Measurements from ENCODE around the gene SURF6. TPM values are rescaled to one million over a fixed set of nuclear protein-coding genes. Genes with fewer than 3 reads are reported as not detected.

SURF6 gene
- polyA plus RNA-seq, 1 experiment: 8.4 TPM

DNA sequence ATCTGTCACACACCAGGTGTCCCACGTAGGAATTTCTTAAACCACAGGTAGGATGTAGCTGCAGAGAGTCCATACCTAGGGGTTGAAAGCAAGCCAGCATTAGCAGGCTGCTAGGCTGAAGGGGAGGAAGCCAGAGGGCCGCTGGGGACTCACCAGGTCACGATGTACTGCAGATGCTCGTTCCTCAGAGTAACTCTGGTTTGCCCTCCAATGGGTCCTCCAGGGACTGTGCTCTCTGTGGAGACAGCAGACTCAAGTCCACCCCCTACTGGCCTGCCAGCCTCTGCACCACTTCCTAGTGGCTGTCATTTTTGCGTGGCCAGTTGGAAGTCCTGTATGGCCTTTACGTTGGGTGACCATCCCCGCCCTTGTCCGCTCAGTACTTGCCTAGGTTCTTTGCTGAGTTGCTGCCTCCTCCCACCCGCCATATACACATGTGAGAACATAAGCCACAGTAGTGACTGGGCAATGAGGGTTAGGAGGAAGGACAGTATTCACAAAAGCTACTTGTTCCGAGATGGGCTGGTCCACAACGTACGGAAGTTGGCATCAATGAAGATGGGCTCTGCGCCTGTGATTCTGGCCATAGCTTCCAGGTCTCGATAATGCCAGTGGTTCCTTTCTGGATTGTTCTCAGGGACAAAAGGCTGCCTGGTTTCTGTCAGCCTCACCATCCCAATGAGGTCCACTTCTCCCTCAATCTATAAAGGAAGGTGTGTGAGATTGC is 16.1 kb upstream of the SURF6 start:
- ChIA-PET CTCF (interaction anchor here (0.5 to 1.3 kb wide), 6 partner anchors 9 to 171 kb away, joined by 3 to 7 read pairs (median 4); no protein-coding TSS in a partner anchor), POLR2A (no interaction called here)
- H3K27me3 ChIP-seq (ENCODE audit: control insufficient read depth, insufficient read depth, low read length): no peaks in the 10 kb centered on the region
- peaks cover 26% of the 10 kb centered on the region for H3K36me3 ChIP-seq (ENCODE audit: control insufficient read depth, insufficient read depth, low read length)
- no peak for DNase-seq (ENCODE audit: low read depth)
- TF ChIP-seq, protein P1, sequence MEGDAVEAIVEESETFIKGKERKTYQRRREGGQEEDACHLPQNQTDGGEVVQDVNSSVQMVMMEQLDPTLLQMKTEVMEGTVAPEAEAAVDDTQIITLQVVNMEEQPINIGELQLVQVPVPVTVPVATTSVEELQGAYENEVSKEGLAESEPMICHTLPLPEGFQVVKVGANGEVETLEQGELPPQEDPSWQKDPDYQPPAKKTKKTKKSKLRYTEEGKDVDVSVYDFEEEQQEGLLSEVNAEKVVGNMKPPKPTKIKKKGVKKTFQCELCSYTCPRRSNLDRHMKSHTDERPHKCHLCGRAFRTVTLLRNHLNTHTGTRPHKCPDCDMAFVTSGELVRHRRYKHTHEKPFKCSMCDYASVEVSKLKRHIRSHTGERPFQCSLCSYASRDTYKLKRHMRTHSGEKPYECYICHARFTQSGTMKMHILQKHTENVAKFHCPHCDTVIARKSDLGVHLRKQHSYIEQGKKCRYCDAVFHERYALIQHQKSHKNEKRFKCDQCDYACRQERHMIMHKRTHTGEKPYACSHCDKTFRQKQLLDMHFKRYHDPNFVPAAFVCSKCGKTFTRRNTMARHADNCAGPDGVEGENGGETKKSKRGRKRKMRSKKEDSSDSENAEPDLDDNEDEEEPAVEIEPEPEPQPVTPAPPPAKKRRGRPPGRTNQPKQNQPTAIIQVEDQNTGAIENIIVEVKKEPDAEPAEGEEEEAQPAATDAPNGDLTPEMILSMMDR (IDR thresholded peaks at IDR 0.05; ENCODE audit: insufficient read depth, low read depth, low read length): peak; percentile 71
- H3K4me3 ChIP-seq (ENCODE audit: low read depth, low read length): no peak overlapping the region

DNA sequence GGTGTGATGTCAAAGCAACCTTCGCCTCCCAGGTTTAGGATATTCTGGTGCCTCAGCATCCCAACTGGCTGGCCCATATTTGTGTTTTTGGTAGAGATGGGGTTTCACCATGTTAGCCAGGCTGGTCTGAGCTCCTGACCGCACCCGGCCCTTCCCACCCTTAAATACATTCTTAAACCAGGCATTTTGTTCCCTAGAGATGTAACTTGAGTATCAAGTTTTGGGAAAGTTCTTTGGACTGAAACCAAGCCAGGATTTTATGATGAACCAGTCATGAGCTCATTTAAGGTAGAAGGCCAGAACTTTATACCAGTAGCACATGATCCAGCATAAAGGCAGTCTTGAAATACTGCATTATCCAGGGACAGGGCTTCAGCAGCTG is 15.5 kb upstream of the SURF6 start:
- TF ChIP-seq, protein P1 (IDR thresholded peaks at IDR 0.05; ENCODE audit: insufficient read depth, low read depth, low read length): no peak
- no peak for DNase-seq (ENCODE audit: low read depth)
- ChIA-PET CTCF (interaction anchor here (1.0 to 1.3 kb wide), 4 partner anchors 9 to 171 kb away, joined by 3 to 4 read pairs (median 3); no protein-coding TSS in a partner anchor), POLR2A (no interaction called here)
- peaks cover 26% of the 10 kb centered on the region for H3K36me3 ChIP-seq (ENCODE audit: control insufficient read depth, insufficient read depth, low read length)
- H3K4me3 ChIP-seq (ENCODE audit: low read depth, low read length): no peak overlapping the region
- no peaks in the 10 kb centered on the region for H3K27me3 ChIP-seq (ENCODE audit: control insufficient read depth, insufficient read depth, low read length)

DNA sequence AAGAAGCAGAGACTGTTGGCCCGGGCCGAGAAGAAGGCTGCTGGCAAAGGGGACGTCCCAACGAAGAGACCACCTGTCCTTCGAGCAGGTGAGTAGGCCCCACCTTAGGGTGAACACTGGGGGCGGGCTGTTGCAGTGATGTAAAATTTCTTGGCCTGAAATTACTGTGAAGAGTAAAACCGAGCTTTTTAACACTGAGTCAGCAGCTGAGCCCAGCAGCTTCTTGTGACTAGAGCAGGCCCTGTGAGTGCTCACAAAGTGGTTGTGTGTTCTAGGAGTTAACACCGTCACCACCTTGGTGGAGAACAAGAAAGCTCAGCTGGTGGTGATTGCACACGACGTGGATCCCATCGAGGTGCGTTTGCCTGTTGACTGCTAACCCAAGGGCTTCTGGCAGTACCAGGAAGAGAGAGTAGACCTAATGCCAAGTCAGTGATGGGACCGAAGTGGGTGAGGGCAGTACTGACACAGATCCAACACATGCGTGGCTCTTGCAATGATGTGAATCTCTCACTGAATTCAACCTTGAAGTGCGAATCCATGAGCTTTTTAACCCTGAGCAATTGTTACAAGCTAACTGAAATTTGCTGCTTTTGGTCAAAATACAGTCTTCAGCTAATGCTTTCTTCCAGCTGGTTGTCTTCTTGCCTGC is 14.1 kb upstream of the SURF6 start:
- POLR2A ChIA-PET: no interaction called here
- TF ChIP-seq, protein P1 (IDR thresholded peaks at IDR 0.05; ENCODE audit: insufficient read depth, low read depth, low read length): no peak
- Histone ChIP-seq H3K4me3 (ENCODE audit: low read depth, low read length) (no peak overlapping the region), H3K36me3 (ENCODE audit: control insufficient read depth, insufficient read depth, low read length) (peaks cover 34% of the 10 kb centered on the region), H3K27me3 (ENCODE audit: control insufficient read depth, insufficient read depth, low read length) (no peaks in the 10 kb centered on the region)
- CTCF ChIA-PET: interaction anchor here (0.8 to 1.2 kb wide), 3 partner anchors 24 to 136 kb away, joined by 3 read pairs; no protein-coding TSS in a partner anchor
- DNase-seq (ENCODE audit: low read depth): no peak

DNA sequence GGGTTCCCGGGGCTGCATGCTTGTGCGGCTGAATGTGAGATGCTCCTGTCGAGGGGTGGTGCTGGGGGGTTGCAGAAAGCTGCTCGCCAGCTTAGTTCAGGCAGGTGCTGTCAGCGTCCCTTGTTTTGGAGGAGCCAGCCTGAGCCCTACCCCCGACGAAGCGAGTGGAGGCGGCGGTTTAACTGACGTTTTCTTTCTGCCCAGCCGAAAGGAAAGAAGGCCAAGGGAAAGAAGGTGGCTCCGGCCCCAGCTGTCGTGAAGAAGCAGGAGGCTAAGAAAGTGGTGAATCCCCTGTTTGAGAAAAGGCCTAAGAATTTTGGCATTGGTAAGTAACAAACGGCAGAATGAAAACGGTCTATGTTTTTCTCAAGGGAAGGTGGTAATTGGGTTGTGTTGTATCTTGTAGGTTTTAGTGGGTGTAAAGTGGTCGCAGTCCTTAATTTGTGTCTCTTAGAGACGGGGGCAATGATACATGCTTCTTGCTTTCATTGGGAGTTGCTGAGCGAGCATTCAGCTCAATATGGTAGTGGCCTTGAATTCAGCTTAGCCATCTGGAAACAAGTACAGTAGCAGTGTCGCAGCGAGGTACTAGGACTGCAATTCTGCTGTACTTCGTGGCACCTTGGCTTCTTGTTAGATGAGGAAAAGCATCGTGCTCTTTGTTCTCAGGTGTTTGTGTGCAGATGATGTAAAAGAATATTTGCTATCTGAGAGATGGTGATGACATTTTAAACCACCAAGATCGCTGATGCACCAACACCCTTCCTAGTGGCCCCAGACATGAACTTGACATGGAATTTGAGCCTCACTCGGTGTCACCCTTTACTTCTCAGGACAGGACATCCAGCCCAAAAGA is 13.0 kb upstream of the SURF6 start:
- no peak for DNase-seq (ENCODE audit: low read depth)
- Histone ChIP-seq H3K27me3 (ENCODE audit: control insufficient read depth, insufficient read depth, low read length) (no peaks in the 10 kb centered on the region), H3K36me3 (ENCODE audit: control insufficient read depth, insufficient read depth, low read length) (peaks cover 45% of the 10 kb centered on the region), H3K4me3 (ENCODE audit: low read depth, low read length) (peak overlapping the region; percentile 99)
- CTCF ChIA-PET: interaction anchor here (1.2 kb wide), 1 partner anchor 25 kb away, joined by 3 read pairs; no protein-coding TSS in a partner anchor
- TF ChIP-seq, protein P1 (IDR thresholded peaks at IDR 0.05; ENCODE audit: insufficient read depth, low read depth, low read length): no peak
- POLR2A ChIA-PET: no interaction called here
